SK-N-SH treated with all-trans-retinoic acid at 6 μM for 48 hours (cell line): ENCODE results near the gene CACNB2.

Experiments
- ATAC-seq: fragments of 200-7000 bp; cut with Tn5 transposase; 3 replicates; pipeline ENCODE4 v1.9.1; 2020; ENCODE audit warnings: mild to moderate bottlenecking, moderate library complexity
- ARNTL ChIP-seq: fragments of 450-650 bp; formaldehyde crosslinking; IDR thresholded peaks from 2 replicates; pipeline ENCODE4 v1.5.0; 2020; ENCODE audit warnings: low read depth, mild to moderate bottlenecking, moderate library complexity, borderline replicate concordance
- BACH2 ChIP-seq: fragments of 250-450 bp; sonication (Bioruptor Pico); IDR thresholded peaks from 2 replicates; pipeline ENCODE4 v1.9.0; 2021; ENCODE audit warnings: mild to moderate bottlenecking, borderline replicate concordance
- CREB5 ChIP-seq: fragments of 250-450 bp; sonication (Bioruptor Pico); IDR thresholded peaks from 2 replicates; pipeline ENCODE4 v1.5.1; 2020; ENCODE audit warnings: low read depth, mild to moderate bottlenecking, moderate library complexity
- CSDC2 ChIP-seq: fragments of 250-450 bp; sonication (Bioruptor Pico); IDR thresholded peaks from 2 replicates; pipeline ENCODE4 v1.5.0; 2020; ENCODE audit warnings: mild to moderate bottlenecking, moderate library complexity
- CSRNP3 ChIP-seq: fragments of 250-450 bp; sonication (Bioruptor Pico); IDR thresholded peaks from 2 replicates; pipeline ENCODE4 v1.5.1; 2021; ENCODE audit warnings: mild to moderate bottlenecking, moderate library complexity
- ESRRG ChIP-seq: fragments of 250-450 bp; sonication (Bioruptor Pico); IDR thresholded peaks from 2 replicates; pipeline ENCODE4 v1.6.1; 2021; ENCODE audit warnings: mild to moderate bottlenecking
- GLIS3 ChIP-seq: fragments of 250-450 bp; sonication (Bioruptor Pico); IDR thresholded peaks from 2 replicates; pipeline ENCODE4 v1.5.0; 2020; ENCODE audit warnings: mild to moderate bottlenecking, moderate library complexity
- ISL1 ChIP-seq: fragments of 250-450 bp; sonication (Bioruptor Pico); IDR thresholded peaks from 2 replicates; pipeline ENCODE4 v2.1.2; 2022; ENCODE audit warnings: mild to moderate bottlenecking, moderate library complexity
- OSR1 ChIP-seq: fragments of 250-450 bp; sonication (Bioruptor Pico); IDR thresholded peaks from 2 replicates; pipeline ENCODE4 v1.8.0; 2022; ENCODE audit warnings: moderate library complexity, mild to moderate bottlenecking, inconsistent platforms
- PATZ1 ChIP-seq: fragments of 250-450 bp; sonication (Bioruptor Pico); IDR thresholded peaks from 2 replicates; pipeline ENCODE4 v1.8.0; 2020; ENCODE audit warnings: mild to moderate bottlenecking, moderate library complexity, borderline replicate concordance
- POU6F1 ChIP-seq: fragments of 250-450 bp; sonication (Bioruptor Pico); IDR thresholded peaks from 2 replicates; pipeline ENCODE4 v1.8.0; 2021; ENCODE audit warnings: low read depth, mild to moderate bottlenecking, moderate library complexity, borderline replicate concordance
- PPARA ChIP-seq: fragments of 250-450 bp; sonication (Bioruptor Pico); IDR thresholded peaks from 2 replicates; pipeline ENCODE4 v1.5.0; 2020; ENCODE audit warnings: mild to moderate bottlenecking, borderline replicate concordance
- RARB ChIP-seq: fragments of 250-450 bp; sonication (Bioruptor Pico); IDR thresholded peaks from 2 replicates; pipeline ENCODE4 v1.8.0; 2021; ENCODE audit warnings: mild to moderate bottlenecking, moderate library complexity
- SNAI2 ChIP-seq: fragments of 250-450 bp; sonication (Bioruptor Pico); IDR thresholded peaks from 2 replicates; pipeline ENCODE4 v1.5.0; 2020; ENCODE audit warnings: mild to moderate bottlenecking, moderate library complexity
- TCF4 ChIP-seq: fragments of 250-450 bp; sonication (Bioruptor Pico); IDR thresholded peaks from 2 replicates; pipeline ENCODE4 v1.8.0; 2021; ENCODE audit warnings: mild to moderate bottlenecking, moderate library complexity, borderline replicate concordance
- TOX ChIP-seq: fragments of 250-450 bp; sonication (Bioruptor Pico); IDR thresholded peaks from 2 replicates; pipeline ENCODE4 v1.8.0; 2021; ENCODE audit warnings: mild to moderate bottlenecking, moderate library complexity, borderline replicate concordance
- TSHZ2 ChIP-seq: fragments of 250-450 bp; sonication (Bioruptor Pico); IDR thresholded peaks from 2 replicates; pipeline ENCODE4 v1.5.0; 2020; ENCODE audit warnings: mild to moderate bottlenecking, moderate library complexity
- ZC3H10 ChIP-seq: fragments of 250-450 bp; sonication (Bioruptor Pico); IDR thresholded peaks from 2 replicates; pipeline ENCODE4 v1.5.1; 2021; ENCODE audit warnings: mild to moderate bottlenecking, moderate library complexity
- ZFP3 ChIP-seq: fragments of 250-450 bp; sonication (Bioruptor Pico); IDR thresholded peaks from 2 replicates; pipeline ENCODE4 v1.5.0; 2020; ENCODE audit warnings: mild to moderate bottlenecking, moderate library complexity
- ZFP30 ChIP-seq: fragments of 450-650 bp; formaldehyde crosslinking; IDR thresholded peaks from 2 replicates; pipeline ENCODE4 v1.5.0; 2022; ENCODE audit warnings: mild to moderate bottlenecking, moderate library complexity
- ZNF565 ChIP-seq: fragments of 450-650 bp; formaldehyde crosslinking; conservative IDR thresholded peaks from 2 replicates; pipeline ENCODE4 v1.5.0; 2020; ENCODE audit warnings: low read depth, mild to moderate bottlenecking, moderate library complexity
- ZNF70 ChIP-seq: fragments of 450-650 bp; formaldehyde crosslinking; IDR thresholded peaks from 2 replicates; pipeline ENCODE4 v1.5.0; 2020; ENCODE audit warnings: mild to moderate bottlenecking, moderate library complexity
- ZNF8 ChIP-seq: fragments of 450-650 bp; formaldehyde crosslinking; IDR thresholded peaks from 2 replicates; pipeline ENCODE4 v1.5.0; 2020; ENCODE audit warnings: mild to moderate bottlenecking, moderate library complexity

The CACNB2 gene

GRCh38 chr10:18094793-18095192 lies 45.4 kb upstream of the CACNB2 start:
- TF ChIP-seq TCF4 (no peak), GLIS3 (CRISPR knock-in tag) (no peak), TOX (CRISPR knock-in tag) (no peak), ZFP3 (no peak), PATZ1 (CRISPR knock-in tag) (no peak), ISL1 (CRISPR knock-in tag) (no peak), CREB5 (CRISPR knock-in tag) (no peak), CSDC2 (CRISPR knock-in tag) (no peak), ZC3H10 (no peak), ESRRG (CRISPR knock-in tag) (no peak), SNAI2 (CRISPR knock-in tag) (no peak), TSHZ2 (CRISPR knock-in tag) (no peak), ZFP30 (CRISPR knock-in tag) (no peak), POU6F1 (CRISPR knock-in tag) (no peak), ARNTL (CRISPR knock-in tag) (no peak), CSRNP3 (CRISPR knock-in tag) (no peak), ZNF565 (CRISPR knock-in tag) (no peak), ZNF70 (no peak), OSR1 (CRISPR knock-in tag) (no peak), RARB (CRISPR knock-in tag) (no peak)
- ATAC-seq: no peak

- no peak for TF ChIP-seq SNAI2 (CRISPR knock-in tag)
- no peak for TF ChIP-seq ZFP30 (CRISPR knock-in tag)
- no peak for TF ChIP-seq ISL1 (CRISPR knock-in tag)
- TF ChIP-seq ARNTL (CRISPR knock-in tag): no peak
- no peak for TF ChIP-seq CREB5 (CRISPR knock-in tag)
- TF ChIP-seq ZNF8 (CRISPR knock-in tag): no peak
- no peak for TF ChIP-seq OSR1 (CRISPR knock-in tag)
- no peak for TF ChIP-seq ZC3H10
- no peak for TF ChIP-seq POU6F1 (CRISPR knock-in tag)
- no peak for TF ChIP-seq PPARA (CRISPR knock-in tag)
- no peak for TF ChIP-seq BACH2 (CRISPR knock-in tag)
- TF ChIP-seq ZFP3: no peak
- no peak for TF ChIP-seq TSHZ2 (CRISPR knock-in tag)
- no peak for TF ChIP-seq CSDC2 (CRISPR knock-in tag)
- TF ChIP-seq ESRRG (CRISPR knock-in tag): no peak
- ATAC-seq: no peak
Measured at GRCh38 chr10:18097524-18097923, 42.7 kb upstream of the CACNB2 start.
